GM12865 (cell line): Measurements from ENCODE around the gene WNT9B.

Source experiments
- DNase-seq: peaks from one replicate; pipeline ENCODE4 v3.0.0; 2010; ENCODE audit warnings: low read depth
- H3K4me3 ChIP-seq: 2 replicates; pipeline ENCODE4 v1.5.1; 2011; ENCODE audit warnings: mild to moderate bottlenecking, low read depth, low read length, control low read depth
- TF ChIP-seq, protein P1 (sequence below): IDR thresholded peaks from 2 replicates; pipeline ENCODE4 v1.5.1; 2011; ENCODE audit warnings: low read length, control low read depth, low read depth, inconsistent platforms; ENCODE audit not compliant: insufficient read depth; ENCODE audit errors: missing control alignments

The WNT9B gene

DNA sequence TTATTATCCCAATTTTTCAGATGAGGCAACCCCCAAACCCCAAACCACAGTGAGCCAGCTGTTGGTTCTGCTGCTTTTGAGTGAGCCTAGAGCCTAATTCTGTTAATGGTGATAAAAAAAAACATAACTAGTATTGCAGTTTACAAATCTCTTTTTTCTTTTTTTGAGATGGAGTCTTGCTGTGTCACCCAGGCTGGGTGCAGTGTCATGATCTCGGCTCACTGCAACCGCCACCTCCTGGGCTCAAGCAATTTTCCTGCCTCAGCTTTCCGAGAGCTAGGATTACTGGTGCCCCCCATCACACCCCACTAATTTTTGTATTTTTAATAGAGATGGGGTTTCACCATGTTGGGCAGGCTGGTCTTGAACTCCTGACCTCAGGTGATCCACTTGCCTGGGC is 3.1 kb downstream of the WNT9B start:
- DNase-seq, result no peak

DNA sequence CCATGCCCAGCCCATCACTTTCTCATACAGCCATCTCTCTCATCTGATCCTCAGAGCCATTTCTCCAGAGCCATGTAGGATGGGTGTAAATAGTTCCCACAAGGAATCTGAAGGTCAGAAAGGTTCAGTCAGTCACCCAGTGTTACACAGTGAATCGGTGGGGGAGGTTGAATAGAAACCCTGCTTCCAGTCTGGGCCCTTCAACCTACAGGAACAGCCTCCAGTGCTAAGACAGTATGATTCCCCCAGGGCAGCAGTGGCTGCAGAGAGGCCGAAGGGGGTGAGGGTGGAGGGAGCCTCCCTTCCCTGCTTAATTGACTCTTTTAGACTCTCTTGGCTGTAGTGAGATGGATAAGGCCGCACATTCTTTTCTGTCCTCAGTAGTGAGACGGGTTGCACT is 3.6 kb downstream of the WNT9B start:
- TF ChIP-seq, protein P1, sequence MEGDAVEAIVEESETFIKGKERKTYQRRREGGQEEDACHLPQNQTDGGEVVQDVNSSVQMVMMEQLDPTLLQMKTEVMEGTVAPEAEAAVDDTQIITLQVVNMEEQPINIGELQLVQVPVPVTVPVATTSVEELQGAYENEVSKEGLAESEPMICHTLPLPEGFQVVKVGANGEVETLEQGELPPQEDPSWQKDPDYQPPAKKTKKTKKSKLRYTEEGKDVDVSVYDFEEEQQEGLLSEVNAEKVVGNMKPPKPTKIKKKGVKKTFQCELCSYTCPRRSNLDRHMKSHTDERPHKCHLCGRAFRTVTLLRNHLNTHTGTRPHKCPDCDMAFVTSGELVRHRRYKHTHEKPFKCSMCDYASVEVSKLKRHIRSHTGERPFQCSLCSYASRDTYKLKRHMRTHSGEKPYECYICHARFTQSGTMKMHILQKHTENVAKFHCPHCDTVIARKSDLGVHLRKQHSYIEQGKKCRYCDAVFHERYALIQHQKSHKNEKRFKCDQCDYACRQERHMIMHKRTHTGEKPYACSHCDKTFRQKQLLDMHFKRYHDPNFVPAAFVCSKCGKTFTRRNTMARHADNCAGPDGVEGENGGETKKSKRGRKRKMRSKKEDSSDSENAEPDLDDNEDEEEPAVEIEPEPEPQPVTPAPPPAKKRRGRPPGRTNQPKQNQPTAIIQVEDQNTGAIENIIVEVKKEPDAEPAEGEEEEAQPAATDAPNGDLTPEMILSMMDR, result no peak
- no peak for DNase-seq
- H3K4me3 ChIP-seq, result no peak overlapping the region

More for the DNA sequence above, 3.1 kb downstream of the WNT9B start:
- TF ChIP-seq, protein P1, result no peak
- no peak overlapping the region for H3K4me3 ChIP-seq

DNA sequence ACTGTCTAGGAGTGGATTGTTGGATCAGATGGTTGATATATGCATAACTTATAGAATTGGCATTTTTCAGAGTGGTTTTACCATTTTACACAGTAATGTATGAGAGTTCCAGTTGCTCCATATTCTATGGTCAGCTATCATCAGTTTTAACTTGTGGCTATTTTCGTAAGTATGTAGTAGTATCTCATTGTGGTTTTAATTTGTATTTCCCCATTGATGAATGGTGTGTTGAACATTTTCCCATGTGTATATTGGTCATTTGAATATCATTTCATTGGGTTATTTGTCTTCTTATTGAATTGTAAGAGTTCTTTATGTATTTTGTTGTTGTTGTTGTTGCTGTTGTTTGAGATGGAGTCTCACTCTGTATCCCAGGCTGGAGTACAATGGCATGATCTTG is 6.2 kb downstream of the WNT9B start:
- DNase-seq, result no peak
- TF ChIP-seq, protein P1, result no peak
- no peak overlapping the region for H3K4me3 ChIP-seq

DNA sequence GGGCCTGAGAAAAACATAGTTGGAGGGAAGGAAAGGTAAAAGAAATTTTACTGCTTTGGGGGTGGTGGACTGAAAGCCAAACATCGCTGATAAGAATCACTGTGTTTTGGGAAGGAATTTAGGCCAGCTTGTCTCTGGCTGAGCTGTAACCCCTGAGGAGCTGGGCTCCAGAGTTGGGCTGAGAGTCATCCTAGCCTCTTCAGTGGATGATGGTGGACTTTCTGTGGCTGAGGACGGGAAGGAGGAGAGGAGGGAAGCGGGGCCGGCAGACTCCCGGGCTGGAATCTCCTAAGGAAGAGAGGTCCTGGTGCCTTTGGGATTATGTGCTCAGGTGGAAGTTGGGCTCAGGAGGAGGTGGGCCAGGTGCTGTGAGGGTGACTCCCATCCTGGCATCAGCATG is 8.6 kb downstream of the WNT9B start:
- TF ChIP-seq, protein P1, result no peak
- no peak for DNase-seq
- no peak overlapping the region for H3K4me3 ChIP-seq

DNA sequence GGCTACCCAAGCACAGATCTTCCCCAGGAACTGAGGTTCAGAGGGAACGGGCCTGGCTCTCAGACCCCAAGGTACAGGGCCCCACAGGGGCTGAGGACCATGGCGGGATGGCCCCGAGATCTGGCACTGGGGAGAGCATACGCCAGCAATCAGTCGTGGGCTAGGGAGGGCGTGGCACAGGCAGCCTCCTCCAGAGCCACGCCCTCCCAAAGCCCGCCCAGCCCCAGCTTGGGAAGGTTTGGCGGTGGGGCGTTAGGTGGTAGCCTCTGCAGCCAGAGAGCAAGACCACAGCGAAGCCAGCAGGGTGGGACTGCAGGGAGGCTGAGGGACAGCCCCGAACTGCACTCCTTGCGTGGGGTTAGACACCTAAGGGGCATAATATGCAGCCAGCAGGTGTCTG is 11.6 kb downstream of the WNT9B start:
- TF ChIP-seq, protein P1, result no peak
- H3K4me3 ChIP-seq, result no peak overlapping the region
- no peak for DNase-seq

DNA sequence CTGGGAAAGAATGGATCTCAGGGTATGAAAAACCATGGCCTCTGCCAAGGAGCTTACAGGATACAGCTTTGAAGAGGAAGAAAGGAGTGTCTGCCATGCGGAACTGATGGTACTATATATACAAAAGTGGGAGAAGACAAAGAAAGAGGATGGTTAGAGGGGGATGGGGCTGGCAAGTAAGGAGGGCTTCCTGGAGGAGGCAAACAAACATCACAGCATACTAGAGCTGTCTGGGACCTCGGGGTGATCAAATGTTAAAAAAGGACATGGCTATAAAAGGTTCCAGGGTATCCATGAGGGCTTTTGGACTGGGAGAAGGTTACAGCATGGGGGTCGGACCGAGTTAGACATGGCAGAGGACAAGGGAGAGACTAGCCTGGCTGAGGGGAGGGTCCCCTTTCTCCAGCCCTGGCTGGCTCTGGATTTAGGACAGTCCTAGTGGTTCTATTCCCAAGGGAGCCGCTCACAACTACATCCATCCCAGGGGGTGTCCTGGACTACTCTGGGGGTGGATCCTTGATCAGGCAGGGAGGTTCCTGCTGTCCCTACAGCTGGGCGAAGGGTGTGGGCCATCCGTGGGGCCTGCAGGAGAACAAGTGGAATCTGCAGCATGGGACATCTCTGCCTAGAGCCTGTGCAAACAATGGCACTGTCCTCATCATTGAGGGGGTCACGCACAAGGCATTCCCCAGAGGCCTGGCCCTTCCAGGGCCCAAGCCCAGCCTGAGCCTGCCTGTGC is 12.2 kb downstream of the WNT9B start:
- TF ChIP-seq, protein P1, result no peak
- DNase-seq, result no peak
- H3K4me3 ChIP-seq, result no peak overlapping the region

DNA sequence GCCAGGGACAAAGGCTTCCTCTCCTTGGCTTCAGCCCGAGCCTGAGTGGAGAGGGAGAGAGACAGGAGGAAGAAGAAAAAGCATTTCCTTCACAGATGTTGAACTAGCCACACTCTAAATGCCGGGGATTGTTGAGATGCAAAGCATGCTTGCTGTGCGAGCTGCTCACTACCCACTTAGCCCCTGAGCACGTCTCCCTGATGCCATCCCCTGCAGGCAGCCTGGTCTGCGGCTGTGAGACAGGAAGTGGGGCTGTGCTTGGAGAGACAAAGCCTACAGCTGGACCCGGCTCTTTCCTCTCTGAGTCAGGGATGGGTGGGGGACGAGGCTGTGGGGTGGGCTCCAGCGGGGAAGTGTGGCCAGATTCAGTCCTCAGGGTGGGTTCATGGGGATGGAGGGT is 13.7 kb downstream of the WNT9B start:
- no peak for DNase-seq
- TF ChIP-seq, protein P1, result no peak
- H3K4me3 ChIP-seq, result no peak overlapping the region
